IPS-20b (cell line): Measurements from ENCODE around the gene TMCC2.

Experiments
- H3K27ac ChIP-seq: one replicate; pipeline ENCODE4 v1.5.1; 2013; ENCODE audit warnings: low read length
- H3K27me3 ChIP-seq: 2 replicates; pipeline ENCODE4 v1.6.1; 2013; ENCODE audit warnings: mild to moderate bottlenecking, low read length, inconsistent platforms; ENCODE audit not compliant: insufficient read depth
- H3K36me3 ChIP-seq: 2 replicates; pipeline ENCODE4 v1.6.1; 2013; ENCODE audit warnings: low read depth, mild to moderate bottlenecking, inconsistent platforms, low read length, moderate library complexity; ENCODE audit not compliant: insufficient read depth
- H3K4me1 ChIP-seq: 2 replicates; pipeline ENCODE4 v1.6.1; 2013; ENCODE audit warnings: mild to moderate bottlenecking, control low read depth, inconsistent platforms, low read length, moderate library complexity; ENCODE audit not compliant: insufficient read depth
- H3K4me3 ChIP-seq: 2 replicates; pipeline ENCODE4 v1.5.1; 2013; ENCODE audit warnings: mild to moderate bottlenecking, low read length, inconsistent platforms
- H3K9ac ChIP-seq: 2 replicates; pipeline ENCODE4 v1.6.1; 2013; ENCODE audit warnings: low read depth, mild to moderate bottlenecking, inconsistent platforms, low read length, moderate library complexity
- H3K9me3 ChIP-seq: 2 replicates; pipeline ENCODE4 v1.6.1; 2013; ENCODE audit warnings: mild to moderate bottlenecking, low read depth, low read length, inconsistent platforms; ENCODE audit not compliant: insufficient read depth

TMCC2 gene

DNA sequence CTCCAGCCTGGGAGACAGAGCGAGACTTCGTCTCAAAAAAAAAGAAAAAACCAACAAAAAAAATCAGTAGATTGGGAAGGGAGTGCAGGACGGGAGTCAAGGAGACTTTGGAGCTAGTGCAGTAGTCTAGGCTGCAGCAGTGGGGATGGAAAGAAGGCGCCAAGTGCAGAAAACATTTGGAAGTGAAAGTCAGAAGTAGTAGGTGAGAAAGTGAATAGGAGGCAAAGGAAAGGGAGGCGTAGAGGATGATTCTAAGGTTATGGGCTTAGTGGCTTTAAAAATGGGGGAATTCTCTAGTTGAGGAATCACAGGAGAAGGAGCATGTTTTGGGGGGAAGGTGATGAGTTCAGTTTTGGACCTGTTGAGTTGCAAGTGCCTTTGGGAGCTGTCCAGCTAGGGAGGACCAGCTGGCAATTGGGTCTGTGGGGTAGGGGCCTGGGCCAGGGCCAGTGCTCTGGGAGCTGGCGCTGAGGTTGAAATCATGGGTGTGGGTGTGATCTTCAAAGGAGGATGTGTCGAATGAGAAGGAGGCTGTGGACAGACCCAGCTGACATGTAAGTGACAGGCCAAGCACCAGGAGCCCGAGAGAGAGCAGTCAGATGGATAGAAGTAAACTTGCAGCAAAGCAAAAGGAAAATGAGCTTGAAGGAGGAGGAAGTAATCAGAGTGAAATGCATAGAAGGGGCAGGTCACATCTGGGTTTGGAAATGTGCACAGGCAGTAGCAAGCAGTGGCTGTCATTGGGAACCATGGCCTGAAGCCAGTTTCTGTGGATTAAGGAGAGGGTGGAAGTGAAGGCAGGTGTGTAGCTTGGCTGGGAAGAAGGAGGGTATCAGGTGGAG lies 15.8 kb downstream of the TMCC2 start:
- Histone ChIP-seq H3K36me3 (no peaks in the 10 kb centered on the region; the same call in 1 of the 2 replicates), H3K27ac (no peak overlapping the region), H3K9ac (no peak overlapping the region), H3K9me3 (no peaks in the 10 kb centered on the region), H3K4me1 (no peaks in the 10 kb centered on the region; the same call in 1 of the 2 replicates), H3K27me3 (no peaks in the 10 kb centered on the region), H3K4me3 (no peak overlapping the region)

DNA sequence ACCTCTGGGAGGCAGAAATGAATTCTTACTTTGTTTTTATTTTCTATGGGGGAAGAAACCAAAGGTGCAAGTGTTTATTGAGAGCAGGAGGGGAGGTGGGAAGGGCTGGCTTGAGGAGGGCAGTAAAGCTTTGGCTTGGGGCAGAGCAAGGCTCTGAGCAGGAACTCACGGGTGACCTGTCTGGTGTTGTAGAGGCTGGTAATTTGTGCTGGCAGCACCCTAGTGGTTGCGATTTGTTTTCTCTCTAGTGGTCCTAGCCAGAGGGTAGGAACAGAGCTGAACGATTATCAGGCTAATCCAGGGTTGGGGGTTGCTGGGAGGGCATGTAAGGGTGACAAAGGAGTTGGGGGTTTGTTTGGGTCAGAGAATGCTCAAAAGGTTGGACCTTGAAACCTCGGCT lies 16.6 kb downstream of the TMCC2 start:
- Histone ChIP-seq H3K36me3 (no peaks in the 10 kb centered on the region; the same call in 1 of the 2 replicates), H3K4me1 (no peaks in the 10 kb centered on the region; the same call in 1 of the 2 replicates), H3K27me3 (no peaks in the 10 kb centered on the region), H3K9me3 (no peaks in the 10 kb centered on the region), H3K4me3 (no peak overlapping the region), H3K27ac (no peak overlapping the region), H3K9ac (no peak overlapping the region)

DNA sequence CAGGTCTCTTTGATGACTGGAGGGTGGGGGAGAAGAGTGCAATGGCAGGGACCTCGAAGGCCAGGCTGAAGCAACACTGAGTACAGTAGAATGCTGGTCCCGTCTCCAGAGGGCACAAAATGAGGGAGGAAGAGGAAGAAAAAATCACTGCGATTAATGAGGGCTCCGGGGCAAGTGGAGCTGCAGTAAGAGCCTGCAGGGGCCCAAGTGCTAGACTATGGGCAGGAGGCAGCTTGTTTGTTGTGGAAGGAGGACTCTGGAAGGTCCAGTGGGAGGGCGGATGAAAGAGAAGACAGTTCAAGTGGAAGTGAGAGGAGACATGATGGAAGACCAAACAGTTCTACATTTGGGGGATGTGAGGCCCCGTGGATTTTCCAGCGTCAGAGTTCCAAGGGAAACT lies 17.4 kb downstream of the TMCC2 start:
- Histone ChIP-seq H3K27me3 (no peaks in the 10 kb centered on the region), H3K4me3 (no peak overlapping the region), H3K36me3 (no peaks in the 10 kb centered on the region; the same call in 1 of the 2 replicates), H3K4me1 (no peaks in the 10 kb centered on the region; the same call in 1 of the 2 replicates), H3K9me3 (no peaks in the 10 kb centered on the region), H3K27ac (no peak overlapping the region), H3K9ac (no peak overlapping the region)

DNA sequence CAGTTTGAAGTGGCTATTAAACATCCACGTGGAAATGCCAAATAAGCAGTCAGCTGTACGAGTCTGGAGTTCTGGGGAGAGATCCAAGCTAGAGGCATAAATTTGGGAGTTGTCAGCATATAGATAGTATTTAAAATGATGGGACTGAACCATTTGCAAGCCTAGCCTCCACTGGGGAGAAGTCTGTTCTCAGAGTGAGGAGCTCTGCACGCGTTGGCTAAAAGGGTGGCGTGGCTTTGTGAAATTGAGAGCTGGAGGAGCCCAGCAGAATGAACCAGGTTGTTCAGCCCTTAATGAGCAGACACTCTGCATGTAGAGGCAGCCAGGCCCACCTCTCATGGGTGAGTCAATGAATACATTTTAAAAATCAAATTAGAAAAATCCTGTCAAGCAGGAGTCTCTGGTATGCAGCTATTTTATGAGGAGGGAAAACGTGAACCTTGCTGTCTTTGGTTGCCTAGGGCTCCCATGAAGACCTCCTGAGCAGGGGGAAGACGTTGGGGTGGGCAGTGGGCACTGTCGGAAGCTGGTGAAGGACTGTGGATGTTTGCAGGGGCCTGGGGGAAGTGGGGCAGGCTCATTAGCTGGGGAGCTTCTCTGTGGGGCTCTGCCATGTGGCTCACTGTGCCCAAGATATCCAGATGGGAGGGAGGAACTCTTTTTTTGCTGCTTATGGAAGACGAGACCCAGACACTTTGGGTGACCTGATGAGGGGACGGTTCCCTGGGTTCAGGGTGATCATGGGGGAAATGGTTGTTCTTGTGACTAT lies 18.8 kb downstream of the TMCC2 start:
- Histone ChIP-seq H3K4me3 (no peak overlapping the region), H3K9ac (no peak overlapping the region), H3K4me1 (no peaks in the 10 kb centered on the region; the same call in 1 of the 2 replicates), H3K27me3 (no peaks in the 10 kb centered on the region), H3K36me3 (no peaks in the 10 kb centered on the region; the same call in 1 of the 2 replicates), H3K27ac (no peak overlapping the region), H3K9me3 (no peaks in the 10 kb centered on the region)

DNA sequence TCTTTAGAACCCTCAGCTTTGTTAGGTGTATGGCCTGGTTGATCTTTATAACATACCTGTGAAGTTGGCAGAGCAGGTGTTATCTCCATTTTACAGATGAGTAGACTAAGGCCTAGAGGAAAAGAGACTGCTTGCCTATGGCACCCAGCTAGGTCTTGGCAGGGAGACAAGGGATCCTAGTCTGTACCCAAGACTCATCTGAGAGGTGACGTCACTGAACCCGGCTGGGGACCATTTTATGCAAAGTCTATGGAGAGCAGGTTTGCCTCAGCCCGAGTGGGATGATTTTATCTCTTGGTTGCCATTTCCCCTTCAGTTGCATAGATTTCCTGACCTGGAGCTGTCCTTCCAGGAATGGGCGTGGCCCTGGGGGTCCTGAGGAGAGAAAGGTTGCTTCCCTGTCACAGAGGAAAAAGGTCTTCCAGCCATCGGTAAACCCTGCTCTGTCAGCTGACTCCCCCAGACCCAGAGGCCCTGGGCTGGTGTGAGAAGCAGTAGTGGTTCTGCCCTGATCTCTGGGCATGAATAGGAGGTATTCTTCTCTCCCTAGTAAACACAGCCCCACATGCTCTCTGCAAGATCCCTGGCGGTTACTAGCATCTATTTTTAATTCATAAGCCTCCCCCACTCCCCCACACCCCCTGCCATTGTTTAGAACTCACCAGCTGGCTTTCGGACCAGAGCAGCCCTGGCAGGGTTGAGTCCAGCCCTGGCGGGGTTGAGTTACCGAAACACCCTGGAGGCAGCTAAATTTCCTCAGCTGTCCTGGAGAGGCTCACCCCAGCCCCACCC lies 19.6 kb downstream of the TMCC2 start:
- no peaks in the 10 kb centered on the region for H3K27me3 ChIP-seq
- no peaks in the 10 kb centered on the region for H3K9me3 ChIP-seq
- H3K4me1 ChIP-seq: no peaks in the 10 kb centered on the region; the same call in 1 of the 2 replicates
- no peak overlapping the region for H3K27ac ChIP-seq
- no peaks in the 10 kb centered on the region; the same call in 1 of the 2 replicates for H3K36me3 ChIP-seq
- no peak overlapping the region for H3K9ac ChIP-seq
- no peak overlapping the region for H3K4me3 ChIP-seq

DNA sequence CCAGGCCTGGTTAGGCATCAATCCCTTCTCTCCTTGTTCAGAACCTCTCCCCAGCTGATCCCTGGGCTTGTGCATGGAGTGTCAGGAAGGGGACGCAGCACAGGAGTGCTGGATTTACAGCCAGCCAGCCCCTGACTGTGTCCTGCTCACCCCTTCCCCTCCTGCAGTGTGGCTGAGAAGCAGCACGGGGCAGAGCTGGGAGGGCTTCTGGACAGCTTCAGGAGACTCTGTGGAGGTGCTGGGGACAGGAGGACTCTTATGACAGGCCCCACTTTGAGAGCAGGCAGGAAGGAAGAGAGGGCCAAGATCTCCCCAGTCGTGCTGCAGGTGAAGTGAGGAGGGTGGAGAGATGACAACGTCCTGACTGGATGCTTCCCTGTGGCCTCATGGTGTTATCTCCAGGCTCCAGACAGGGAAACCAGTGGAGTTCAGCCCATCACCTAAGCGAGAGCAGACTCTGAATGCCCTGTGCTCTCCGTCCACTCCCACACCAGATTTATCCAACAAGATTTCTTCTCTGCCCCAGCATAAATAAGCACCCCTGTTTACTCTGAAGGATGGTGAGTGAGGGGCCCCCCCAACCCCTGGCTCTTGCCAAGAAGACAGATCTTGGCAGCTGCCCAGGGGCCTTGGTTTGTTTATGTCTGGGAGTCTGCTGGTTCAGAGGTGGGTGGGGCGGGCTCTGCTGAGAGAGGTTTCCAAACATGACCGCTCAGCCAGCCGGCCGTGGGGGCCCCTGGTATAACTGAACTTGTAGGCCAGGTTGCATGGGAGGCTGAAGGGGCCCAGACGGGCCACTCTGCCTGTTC lies 21.3 kb downstream of the TMCC2 start:
- no peaks in the 10 kb centered on the region for H3K27me3 ChIP-seq
- H3K4me3 ChIP-seq: no peak overlapping the region
- no peak overlapping the region for H3K9ac ChIP-seq
- H3K27ac ChIP-seq: no peak overlapping the region
- no peaks in the 10 kb centered on the region; the same call in 1 of the 2 replicates for H3K4me1 ChIP-seq
- H3K9me3 ChIP-seq: no peaks in the 10 kb centered on the region
- no peaks in the 10 kb centered on the region for H3K36me3 ChIP-seq

DNA sequence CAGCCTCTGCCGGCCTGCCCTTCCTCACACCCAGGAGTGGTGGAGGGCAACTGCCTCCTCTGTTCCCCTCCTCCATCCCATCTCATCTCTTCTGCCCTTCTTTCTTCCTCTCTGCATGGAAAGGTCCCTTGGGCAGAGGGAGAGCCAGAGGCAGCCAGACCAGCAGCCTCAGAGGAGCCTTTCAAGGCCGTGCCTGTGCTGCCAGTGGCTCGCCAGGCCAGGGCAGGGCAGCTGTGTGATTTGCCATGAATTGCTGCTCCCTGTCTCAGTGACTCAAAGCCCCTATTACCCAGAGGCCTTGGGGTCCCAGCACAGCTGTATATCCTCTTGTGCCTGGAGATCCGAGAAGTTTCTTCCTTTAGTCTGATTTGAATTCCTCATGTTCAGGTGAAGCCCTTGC lies 21.9 kb downstream of the TMCC2 start:
- Histone ChIP-seq H3K4me1 (no peaks in the 10 kb centered on the region; the same call in 1 of the 2 replicates), H3K9me3 (no peaks in the 10 kb centered on the region), H3K36me3 (no peaks in the 10 kb centered on the region), H3K4me3 (no peak overlapping the region), H3K27ac (no peak overlapping the region), H3K27me3 (no peaks in the 10 kb centered on the region), H3K9ac (no peak overlapping the region)

DNA sequence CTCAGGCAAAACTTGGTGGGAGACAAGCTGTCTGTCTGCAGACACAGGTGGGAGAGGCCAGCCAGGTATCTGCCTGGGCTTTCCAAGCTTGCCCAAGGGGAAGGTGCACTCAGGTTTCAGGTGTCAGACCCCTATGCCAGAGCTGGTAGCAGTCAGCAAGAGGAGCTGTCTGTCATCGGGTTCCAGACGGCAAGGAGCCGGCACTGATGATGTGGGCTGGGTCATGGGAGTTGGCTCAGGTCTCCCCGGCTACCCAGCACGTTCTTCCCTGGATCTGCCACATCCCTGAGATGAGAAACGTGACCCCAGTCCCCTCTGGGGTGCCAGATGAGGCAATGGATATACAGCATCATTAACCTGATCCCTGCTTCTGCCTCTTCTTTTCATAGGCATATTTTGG lies 23.0 kb downstream of the TMCC2 start:
- Histone ChIP-seq H3K9me3 (no peaks in the 10 kb centered on the region), H3K27me3 (no peaks in the 10 kb centered on the region), H3K4me3 (no peak overlapping the region), H3K36me3 (no peaks in the 10 kb centered on the region), H3K27ac (no peak overlapping the region), H3K4me1 (no peaks in the 10 kb centered on the region; the same call in 1 of the 2 replicates), H3K9ac (no peak overlapping the region)

DNA sequence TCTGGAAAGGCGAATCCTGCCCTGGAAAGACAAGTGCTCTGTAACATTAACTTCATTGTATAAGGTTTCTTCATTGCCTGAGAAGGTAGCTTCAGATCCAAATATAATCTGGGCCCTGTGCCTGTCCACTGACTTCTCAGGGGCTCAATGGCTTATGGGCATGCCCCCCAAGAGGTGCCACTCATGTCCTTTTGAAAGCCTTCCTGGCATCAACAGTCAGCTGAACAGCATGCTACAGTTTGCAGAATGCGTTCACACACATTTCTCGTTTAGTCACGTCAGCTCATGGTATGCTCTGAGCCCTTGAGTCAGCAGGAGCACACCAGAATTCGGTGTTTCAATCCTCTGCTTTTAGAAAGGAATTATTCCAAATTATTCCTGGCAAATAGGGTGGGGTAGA lies 23.8 kb downstream of the TMCC2 start:
- Histone ChIP-seq H3K4me3 (no peak overlapping the region), H3K4me1 (no peaks in the 10 kb centered on the region; the same call in 1 of the 2 replicates), H3K27ac (no peak overlapping the region), H3K27me3 (no peaks in the 10 kb centered on the region), H3K36me3 (no peaks in the 10 kb centered on the region), H3K9ac (no peak overlapping the region), H3K9me3 (no peaks in the 10 kb centered on the region)

DNA sequence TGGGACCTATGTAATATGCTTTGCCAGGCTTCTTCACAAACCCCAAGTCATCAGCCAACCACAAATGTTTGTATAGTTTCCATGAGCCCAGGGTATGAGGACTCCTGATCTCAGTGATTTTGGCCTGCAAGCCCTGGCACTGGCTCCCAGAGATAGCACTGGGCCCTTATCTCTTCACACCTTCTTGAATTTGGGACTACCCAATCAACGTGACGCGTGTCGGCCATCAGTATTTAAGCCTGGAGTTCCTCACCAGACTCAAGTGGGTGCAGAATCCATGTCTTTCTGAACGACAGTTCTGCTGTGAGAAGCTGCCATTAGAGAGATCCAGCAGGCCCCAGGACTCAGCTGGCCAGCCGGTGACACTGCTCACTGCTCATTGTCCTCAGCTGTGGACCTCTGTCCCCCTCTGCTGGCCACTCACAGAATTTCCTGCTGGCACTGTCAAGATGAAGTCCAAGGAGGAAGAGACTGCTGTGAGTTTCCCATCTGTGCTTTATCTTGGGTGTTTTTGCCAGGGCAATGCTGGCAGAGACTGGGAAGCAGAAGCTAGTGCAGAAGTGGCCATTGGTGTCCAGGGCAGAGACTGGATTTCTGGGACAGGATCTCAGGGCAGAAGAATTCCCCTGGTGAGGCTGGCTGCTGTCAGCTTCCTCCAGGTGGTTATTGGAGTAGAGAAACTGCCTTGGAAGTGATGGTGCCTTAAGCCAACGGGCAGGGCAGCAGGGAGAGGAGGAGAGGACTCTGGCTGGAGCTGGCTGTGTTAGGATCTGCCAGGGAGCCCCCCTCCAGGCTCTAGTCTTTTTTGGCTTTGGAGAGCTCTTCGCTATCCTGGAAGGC lies 28.4 kb downstream of the TMCC2 start:
- H3K36me3 ChIP-seq: no peaks in the 10 kb centered on the region
- H3K4me3 ChIP-seq: no peak overlapping the region
- no peak overlapping the region for H3K27ac ChIP-seq
- H3K9ac ChIP-seq: no peak overlapping the region
- H3K27me3 ChIP-seq: no peaks in the 10 kb centered on the region
- H3K9me3 ChIP-seq: no peaks in the 10 kb centered on the region
- H3K4me1 ChIP-seq: no peaks in the 10 kb centered on the region
